PC-3 (cell line): Measurements from ENCODE around the gene NEUROD6. TPM values are rescaled to one million over a fixed set of nuclear protein-coding genes. Genes with fewer than 3 reads are reported as not detected.

ENCODE experiments used
- ATAC-seq: fragments of 200-7000 bp; cut with Tn5 transposase; 2 replicates; pipeline ENCODE4 v1.9.1; 2020; ENCODE audit warnings: mild to moderate bottlenecking, moderate library complexity
- BruUV-seq: library from RNA; stranded (reverse); fragments of 400-500 nt; replicated peaks from 2 replicates; lab custom pipeline; 2021; lab: Mats Ljungman, UMichigan
- CTCF ChIA-PET: fragments of 300-600 bp; sonication (Branson Sonifier 250); formaldehyde crosslinking; loops from one replicate; lab custom pipeline; 2022; ENCODE audit warnings: antibody characterized with exemption; lab: Charles Lee
- POLR2A ChIA-PET: fragments of 300-600 bp; sonication (Branson Sonifier 250); formaldehyde crosslinking; loops from one replicate; lab custom pipeline; 2022; ENCODE audit warnings: antibody characterized with exemption; ENCODE audit not compliant: unreplicated experiment; lab: Charles Lee
- DNase-seq: peaks from one replicate; pipeline ENCODE4 v3.0.0-alpha.2; 2015
- H2AFZ ChIP-seq: fragments of 300-600 bp; sonication (generic); 2 replicates; pipeline ENCODE4 v1.6.0; 2016; ENCODE audit warnings: antibody characterized with exemption, low read length
- H3F3A ChIP-seq: fragments of 300-600 bp; sonication (generic); one replicate; pipeline ENCODE4 v1.6.0; 2017; ENCODE audit warnings: antibody characterized with exemption, low read length, control low read depth, mild to moderate bottlenecking; ENCODE audit not compliant: unreplicated experiment
- H3K27ac ChIP-seq: fragments of 300-600 bp; sonication (generic); 2 replicates; pipeline ENCODE4 v1.5.1; 2016; ENCODE audit warnings: mild to moderate bottlenecking, low read length
- H3K27me3 ChIP-seq: fragments of 300-600 bp; sonication (generic); 2 replicates; pipeline ENCODE4 v1.6.1; 2016; ENCODE audit warnings: low read length, mixed read lengths
- H3K36me3 ChIP-seq: fragments of 300-600 bp; sonication (generic); 2 replicates; pipeline ENCODE4 v1.6.1; 2016; ENCODE audit warnings: low read depth, mixed run types, low read length, mixed read lengths
- H3K4me1 ChIP-seq: fragments of 300-600 bp; sonication (generic); 2 replicates; pipeline ENCODE4 v1.5.1; 2016; ENCODE audit warnings: low read length; ENCODE audit not compliant: insufficient read depth
- H3K4me2 ChIP-seq: fragments of 300-600 bp; sonication (generic); 2 replicates; pipeline ENCODE4 v1.6.0; 2016; ENCODE audit warnings: low read length
- H3K4me3 ChIP-seq: fragments of 300-600 bp; sonication (generic); 2 replicates; pipeline ENCODE4 v1.5.1; 2016; ENCODE audit warnings: mild to moderate bottlenecking, low read length, mixed read lengths
- H3K79me2 ChIP-seq: fragments of 300-600 bp; sonication (generic); 2 replicates; pipeline ENCODE4 v1.6.1; 2017; ENCODE audit warnings: low read length, mixed read lengths
- H3K9ac ChIP-seq: fragments of 300-600 bp; sonication (generic); 2 replicates; pipeline ENCODE4 v1.6.0; 2016; ENCODE audit warnings: mild to moderate bottlenecking, low read length
- H3K9me2 ChIP-seq: fragments of 300-600 bp; sonication (generic); replicated peaks from 2 replicates; pipeline ENCODE4 v1.6.1; 2016; ENCODE audit warnings: mixed run types, low read length, mixed read lengths
- H3K9me3 ChIP-seq: fragments of 300-600 bp; sonication (generic); 2 replicates; pipeline ENCODE4 v1.6.1; 2016; ENCODE audit warnings: low read length, mixed read lengths
- H4K20me1 ChIP-seq: fragments of 300-600 bp; sonication (generic); 2 replicates; pipeline ENCODE4 v1.6.1; 2016; ENCODE audit warnings: low read length, mixed read lengths
- EZH2 ChIP-seq: fragments of 300-600 bp; sonication (generic); IDR thresholded peaks from one replicate; pipeline ENCODE4 v1.6.1; 2017; ENCODE audit warnings: antibody characterized with exemption, mild to moderate bottlenecking, low read length; ENCODE audit not compliant: unreplicated experiment
- EZH2phosphoT487 ChIP-seq: fragments of 300-600 bp; sonication (generic); IDR thresholded peaks from 2 replicates; pipeline ENCODE4 v1.6.1; 2018; ENCODE audit warnings: mild to moderate bottlenecking, antibody characterized with exemption, low read length, borderline replicate concordance
- intact Hi-C: fragments of 100-400 bp; cut with micrococcal nuclease; formaldehyde crosslinking; loops from 2 replicates; pipeline ENCODE4 v1.9.0; 2023
- total RNA-seq: library from RNA; depleted of rRNA; stranded (reverse); fragments of >200 nt; gene quantifications from 2 replicates; pipeline ENCODE4 v1.2.3, GENCODE V29; 2014
- TF ChIP-seq, protein P1 (sequence below): fragments of 300-600 bp; sonication (generic); conservative IDR thresholded peaks from 2 replicates; pipeline ENCODE4 v1.5.1; 2017; ENCODE audit warnings: antibody characterized with exemption, low read depth, mild to moderate bottlenecking, low read length

The NEUROD6 gene
- total RNA-seq, 1 experiment from 2014 or later = not detected

- intact Hi-C loops = no loop called here
- TF ChIP-seq EZH2 (no peak), EZH2phosphoT487 (no peak)
- TF ChIP-seq, protein P1, sequence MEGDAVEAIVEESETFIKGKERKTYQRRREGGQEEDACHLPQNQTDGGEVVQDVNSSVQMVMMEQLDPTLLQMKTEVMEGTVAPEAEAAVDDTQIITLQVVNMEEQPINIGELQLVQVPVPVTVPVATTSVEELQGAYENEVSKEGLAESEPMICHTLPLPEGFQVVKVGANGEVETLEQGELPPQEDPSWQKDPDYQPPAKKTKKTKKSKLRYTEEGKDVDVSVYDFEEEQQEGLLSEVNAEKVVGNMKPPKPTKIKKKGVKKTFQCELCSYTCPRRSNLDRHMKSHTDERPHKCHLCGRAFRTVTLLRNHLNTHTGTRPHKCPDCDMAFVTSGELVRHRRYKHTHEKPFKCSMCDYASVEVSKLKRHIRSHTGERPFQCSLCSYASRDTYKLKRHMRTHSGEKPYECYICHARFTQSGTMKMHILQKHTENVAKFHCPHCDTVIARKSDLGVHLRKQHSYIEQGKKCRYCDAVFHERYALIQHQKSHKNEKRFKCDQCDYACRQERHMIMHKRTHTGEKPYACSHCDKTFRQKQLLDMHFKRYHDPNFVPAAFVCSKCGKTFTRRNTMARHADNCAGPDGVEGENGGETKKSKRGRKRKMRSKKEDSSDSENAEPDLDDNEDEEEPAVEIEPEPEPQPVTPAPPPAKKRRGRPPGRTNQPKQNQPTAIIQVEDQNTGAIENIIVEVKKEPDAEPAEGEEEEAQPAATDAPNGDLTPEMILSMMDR = no peak
- Histone ChIP-seq H3K79me2 (no peaks in the 10 kb centered on the region), H3K9me3 (no peaks in the 10 kb centered on the region), H2AFZ (no peak overlapping the region), H3F3A (no peaks in the 10 kb centered on the region), H3K9me2 (no peaks in the 10 kb centered on the region), H3K27ac (no peak overlapping the region), H3K36me3 (no peaks in the 10 kb centered on the region), H3K9ac (no peak overlapping the region), H3K27me3 (peaks cover 81% of the 10 kb centered on the region), H3K4me1 (no peaks in the 10 kb centered on the region), H3K4me2 (no peak overlapping the region), H3K4me3 (no peak overlapping the region), H4K20me1 (no peaks in the 10 kb centered on the region)
- DNase-seq (no peak), ATAC-seq (no peak)
- POLR2A ChIA-PET = no interaction called here
- CTCF ChIA-PET = no interaction called here
- no TSS peak for BruUV-seq
These were observed 3.4 kb downstream of the NEUROD6 start for GRCh38 chr7:31337002-31337565.

DNA sequence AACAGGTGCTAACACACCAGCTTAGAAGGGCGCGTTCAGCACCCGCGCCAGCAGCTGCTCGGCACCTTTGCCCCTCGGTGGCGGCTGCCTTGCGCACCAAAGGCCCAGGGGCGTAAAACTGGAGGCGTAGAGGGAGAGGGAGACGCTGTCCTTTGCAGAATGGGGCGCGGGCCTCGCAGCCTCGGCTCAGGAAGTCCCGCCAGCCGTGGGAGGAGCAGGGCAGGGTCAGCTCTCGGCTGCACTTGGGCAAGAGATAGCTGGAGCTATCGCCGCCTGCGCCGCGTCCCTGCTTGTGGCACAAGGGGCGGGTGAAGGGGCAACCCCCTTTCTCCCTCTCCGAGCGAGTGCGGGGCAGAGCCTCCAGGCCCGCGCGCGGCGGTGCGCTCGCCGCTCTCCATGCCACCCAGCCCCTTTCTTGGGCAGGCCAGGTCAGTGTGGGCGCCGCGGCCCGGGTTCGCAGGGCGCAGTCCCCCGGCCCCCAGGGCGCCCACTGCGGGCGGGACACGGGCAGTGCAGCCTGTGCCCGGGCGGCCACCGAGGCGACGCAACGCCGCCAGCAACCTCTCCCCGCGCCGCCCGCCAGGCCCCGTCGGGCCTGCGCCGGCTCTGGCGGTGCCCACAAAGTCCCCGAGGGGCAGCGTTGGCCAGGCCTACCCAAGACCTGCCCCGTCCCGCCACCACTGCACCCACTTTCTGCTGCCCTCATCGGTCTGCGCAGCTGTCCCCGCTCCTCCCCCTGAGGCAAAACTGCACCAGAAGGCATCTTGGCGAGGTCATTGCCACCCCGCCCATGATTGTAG is 4.1 kb downstream of the NEUROD6 start:
- Histone ChIP-seq H3K36me3 (no peaks in the 10 kb centered on the region), H2AFZ (no peak overlapping the region), H3K79me2 (no peaks in the 10 kb centered on the region), H4K20me1 (no peaks in the 10 kb centered on the region), H3K4me2 (no peak overlapping the region), H3K9ac (no peak overlapping the region), H3K4me1 (no peaks in the 10 kb centered on the region), H3K4me3 (no peak overlapping the region), H3K9me3 (no peaks in the 10 kb centered on the region), H3K9me2 (no peaks in the 10 kb centered on the region), H3K27me3 (peaks cover 79% of the 10 kb centered on the region), H3K27ac (no peak overlapping the region), H3F3A (no peaks in the 10 kb centered on the region)
- ChIA-PET CTCF (no interaction called here), POLR2A (no interaction called here)
- BruUV-seq = no TSS peak
- DNase-seq = no peak
- no peak for TF ChIP-seq EZH2
- intact Hi-C loops = no loop called here
- no peak for ATAC-seq

DNA sequence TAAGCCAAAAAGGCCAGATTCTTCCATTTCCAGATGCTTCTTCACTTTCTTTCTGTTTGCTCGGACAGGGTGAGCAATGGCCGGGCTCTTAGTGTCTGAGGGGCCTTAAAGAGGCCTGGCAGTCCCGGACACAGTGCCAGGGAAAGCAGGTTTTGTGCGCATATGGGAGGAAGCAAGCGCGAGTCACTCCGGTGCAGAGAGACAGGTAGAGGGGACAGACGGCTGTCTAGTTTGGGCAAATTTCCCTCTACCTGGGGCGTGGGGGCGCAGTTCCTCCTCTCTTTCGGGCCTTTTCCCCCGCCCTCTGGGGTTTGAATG is 4.7 kb downstream of the NEUROD6 start:
- Histone ChIP-seq H3K9me3 (no peaks in the 10 kb centered on the region), H3K9me2 (no peaks in the 10 kb centered on the region), H3K4me2 (no peak overlapping the region), H3K4me3 (no peak overlapping the region), H3K36me3 (no peaks in the 10 kb centered on the region), H3F3A (no peaks in the 10 kb centered on the region), H3K4me1 (no peaks in the 10 kb centered on the region), H3K27ac (no peak overlapping the region), H2AFZ (no peak overlapping the region), H3K79me2 (no peaks in the 10 kb centered on the region), H3K9ac (no peak overlapping the region), H3K27me3 (peaks cover 78% of the 10 kb centered on the region), H4K20me1 (no peaks in the 10 kb centered on the region)
- ChIA-PET CTCF (no interaction called here), POLR2A (no interaction called here)
- TF ChIP-seq EZH2 (no peak), EZH2phosphoT487 (no peak)
- TF ChIP-seq, protein P1 = no peak
- DNase-seq (no peak), ATAC-seq (no peak)
- no TSS peak for BruUV-seq
- intact Hi-C loops = no loop called here
